Mesothelial cell of epicardium (in vitro differentiated cells): ENCODE data around the gene PIK3R6. TPM values are rescaled to one million over a fixed set of nuclear protein-coding genes. Genes with fewer than 3 reads are reported as not detected.

Experiments
- DNase-seq, 2 experiments: peaks; one replicate each; pipeline ENCODE4 v3.0.0; 2021; ENCODE audit warnings: low spot score in 2 of 2; ENCODE audit not compliant: unreplicated experiment in 2 of 2
- H3K27ac Mint-ChIP-seq: 2 replicates; pipeline ENCODE4 v1.8.0; 2021; ENCODE audit warnings: mixed read lengths
- H3K27me3 Mint-ChIP-seq: 2 replicates; pipeline ENCODE4 v1.8.0; 2021; ENCODE audit warnings: low read depth, mixed read lengths
- H3K36me3 Mint-ChIP-seq: 2 replicates; pipeline ENCODE4 v1.8.0; 2021; ENCODE audit warnings: mixed read lengths
- H3K4me1 Mint-ChIP-seq: 2 replicates; pipeline ENCODE4 v1.8.0; 2021; ENCODE audit warnings: mixed read lengths
- H3K4me3 Mint-ChIP-seq: 2 replicates; pipeline ENCODE4 v1.8.0; 2021; ENCODE audit warnings: mild to moderate bottlenecking, moderate library complexity, mixed read lengths
- H3K9me3 Mint-ChIP-seq: 2 replicates; pipeline ENCODE4 v1.8.0; 2021; ENCODE audit warnings: mixed read lengths
- total RNA-seq: library from RNA; stranded (reverse); gene quantifications from 3 replicates; pipeline ENCODE4 v1.2.1, GENCODE V29; 2021
- TF ChIP-seq, protein P1 (sequence below): fragments of 200-600 bp; sonication (generic); IDR thresholded peaks from one replicate; pipeline ENCODE4 v1.5.0; 2021; ENCODE audit warnings: antibody characterized with exemption; ENCODE audit not compliant: unreplicated experiment

Gene PIK3R6
- total RNA-seq, 1 donor from 2014 or later = not detected

DNA sequence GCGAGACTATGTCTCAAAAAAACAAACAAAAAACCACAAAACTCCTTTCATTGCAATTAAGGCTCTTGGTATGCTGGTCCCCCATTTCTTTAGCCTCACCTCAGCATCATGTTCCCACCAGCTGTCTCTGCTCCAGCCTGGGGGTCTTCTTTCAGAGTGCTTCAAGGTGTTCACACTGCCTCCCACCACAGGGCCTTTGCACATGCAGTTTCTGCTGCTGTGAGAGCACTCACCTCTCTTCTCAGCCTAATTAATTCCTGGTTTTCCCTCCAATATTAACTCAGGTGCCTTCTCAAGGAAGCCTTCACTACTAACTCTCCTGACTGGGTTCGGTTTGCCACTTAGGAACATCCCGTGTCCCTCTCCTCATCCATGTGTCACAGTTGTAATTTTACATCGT lies 15.9 kb upstream of the PIK3R6 start:
- H3K4me3 Mint-ChIP-seq = no peak overlapping the region
- H3K9me3 Mint-ChIP-seq = no peaks in the 10 kb centered on the region
- DNase-seq = no peak
- H3K27ac Mint-ChIP-seq = no peak overlapping the region
- no peaks in the 10 kb centered on the region for H3K4me1 Mint-ChIP-seq
- H3K36me3 Mint-ChIP-seq = no peaks in the 10 kb centered on the region
- peaks cover 2% of the 10 kb centered on the region for H3K27me3 Mint-ChIP-seq
- TF ChIP-seq, protein P1, sequence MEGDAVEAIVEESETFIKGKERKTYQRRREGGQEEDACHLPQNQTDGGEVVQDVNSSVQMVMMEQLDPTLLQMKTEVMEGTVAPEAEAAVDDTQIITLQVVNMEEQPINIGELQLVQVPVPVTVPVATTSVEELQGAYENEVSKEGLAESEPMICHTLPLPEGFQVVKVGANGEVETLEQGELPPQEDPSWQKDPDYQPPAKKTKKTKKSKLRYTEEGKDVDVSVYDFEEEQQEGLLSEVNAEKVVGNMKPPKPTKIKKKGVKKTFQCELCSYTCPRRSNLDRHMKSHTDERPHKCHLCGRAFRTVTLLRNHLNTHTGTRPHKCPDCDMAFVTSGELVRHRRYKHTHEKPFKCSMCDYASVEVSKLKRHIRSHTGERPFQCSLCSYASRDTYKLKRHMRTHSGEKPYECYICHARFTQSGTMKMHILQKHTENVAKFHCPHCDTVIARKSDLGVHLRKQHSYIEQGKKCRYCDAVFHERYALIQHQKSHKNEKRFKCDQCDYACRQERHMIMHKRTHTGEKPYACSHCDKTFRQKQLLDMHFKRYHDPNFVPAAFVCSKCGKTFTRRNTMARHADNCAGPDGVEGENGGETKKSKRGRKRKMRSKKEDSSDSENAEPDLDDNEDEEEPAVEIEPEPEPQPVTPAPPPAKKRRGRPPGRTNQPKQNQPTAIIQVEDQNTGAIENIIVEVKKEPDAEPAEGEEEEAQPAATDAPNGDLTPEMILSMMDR = no peak

DNA sequence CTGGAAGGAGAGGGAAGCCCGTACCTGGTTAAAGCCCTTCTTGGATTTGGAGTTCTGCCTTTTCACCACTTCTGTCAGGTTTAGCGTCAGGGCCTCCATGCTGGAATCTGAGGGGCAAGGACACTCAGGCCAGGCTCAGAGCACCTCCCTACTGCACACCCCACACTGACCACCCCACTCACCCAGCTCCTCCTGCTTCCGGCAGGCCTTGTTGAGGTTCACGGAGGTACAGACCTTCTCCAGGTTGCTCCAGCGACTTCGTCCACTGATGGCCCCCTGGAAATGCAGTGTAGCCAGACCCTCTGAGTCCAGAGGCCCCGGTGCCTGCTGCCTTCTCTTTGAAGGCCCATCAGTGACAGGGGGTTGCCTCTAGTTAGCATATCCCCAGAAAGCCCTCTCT lies 14.1 kb upstream of the PIK3R6 start:
- no peaks in the 10 kb centered on the region for H3K9me3 Mint-ChIP-seq
- DNase-seq = no peak
- no peak overlapping the region for H3K4me3 Mint-ChIP-seq
- H3K4me1 Mint-ChIP-seq = no peaks in the 10 kb centered on the region
- TF ChIP-seq, protein P1 = no peak
- H3K27me3 Mint-ChIP-seq = peaks cover 9% of the 10 kb centered on the region
- no peak overlapping the region for H3K27ac Mint-ChIP-seq
- no peaks in the 10 kb centered on the region for H3K36me3 Mint-ChIP-seq

DNA sequence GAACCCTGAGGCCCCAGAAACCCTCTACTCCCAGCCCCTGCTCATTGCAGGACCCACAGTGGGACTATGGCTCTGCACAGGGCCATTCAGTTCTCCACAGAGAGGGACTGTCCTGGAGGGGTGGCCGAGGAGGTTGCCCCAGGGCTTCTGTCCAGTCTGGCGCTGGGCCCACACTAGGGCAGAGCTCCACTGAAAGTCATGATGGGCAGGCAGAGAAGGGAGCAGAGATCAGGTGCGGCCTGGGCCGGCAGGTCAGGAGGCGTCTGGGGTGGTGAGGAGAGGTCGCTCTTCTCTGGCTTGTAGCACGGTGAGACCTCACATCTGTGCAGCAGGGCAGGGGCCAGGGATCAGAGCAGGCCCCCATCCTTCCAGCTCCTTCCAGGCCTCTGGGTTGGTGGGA lies 13.0 kb upstream of the PIK3R6 start:
- Mint-ChIP-seq H3K27me3 (peaks cover 9% of the 10 kb centered on the region), H3K36me3 (no peaks in the 10 kb centered on the region), H3K4me1 (no peaks in the 10 kb centered on the region), H3K4me3 (no peak overlapping the region), H3K9me3 (no peaks in the 10 kb centered on the region), H3K27ac (no peak overlapping the region)
- TF ChIP-seq, protein P1 = no peak
- DNase-seq = no peak

DNA sequence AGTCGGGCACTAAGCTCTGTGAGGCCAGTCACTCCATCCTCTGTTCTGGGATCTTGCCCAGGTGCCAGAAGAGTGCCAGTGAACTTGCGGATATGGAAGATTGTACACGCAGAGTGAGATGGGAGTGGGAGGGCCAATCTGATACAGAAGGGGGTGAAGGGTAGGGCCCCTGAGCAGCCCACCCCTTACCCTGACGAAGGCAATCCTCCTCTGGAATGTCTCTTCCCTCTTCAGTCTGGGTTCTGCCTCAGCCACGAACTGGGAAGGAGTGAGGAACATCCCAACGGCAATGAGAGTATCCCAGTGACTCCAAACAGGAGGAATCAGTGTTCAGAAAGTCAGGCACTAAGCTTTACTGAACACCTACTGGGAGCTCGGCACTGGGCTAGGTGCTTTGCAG lies 11.9 kb upstream of the PIK3R6 start:
- peaks cover 7% of the 10 kb centered on the region for H3K4me1 Mint-ChIP-seq
- TF ChIP-seq, protein P1 = no peak
- no peak overlapping the region for H3K4me3 Mint-ChIP-seq
- no peaks in the 10 kb centered on the region for H3K36me3 Mint-ChIP-seq
- no peak for DNase-seq
- H3K27me3 Mint-ChIP-seq = peaks cover 14% of the 10 kb centered on the region
- no peak overlapping the region for H3K27ac Mint-ChIP-seq
- H3K9me3 Mint-ChIP-seq = no peaks in the 10 kb centered on the region

DNA sequence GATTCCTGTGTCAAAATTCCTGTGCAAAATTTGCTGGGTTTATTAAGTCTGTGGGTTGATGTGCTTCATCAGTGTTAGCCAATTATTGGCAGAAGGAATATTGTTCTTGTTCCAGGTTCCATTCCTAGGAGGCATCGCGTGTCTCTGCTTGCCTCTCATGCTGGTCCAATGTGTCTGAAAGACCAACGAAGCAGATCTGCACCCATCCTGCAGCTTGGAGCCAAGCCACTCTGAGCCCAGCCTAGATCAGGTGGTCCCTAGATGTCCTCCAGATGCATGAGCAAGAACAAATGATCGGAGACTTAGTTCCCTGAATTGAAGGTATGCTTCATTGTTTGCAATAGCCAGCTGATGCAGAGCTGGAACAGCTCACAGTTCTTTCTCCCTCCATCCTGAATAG lies 10.5 kb upstream of the PIK3R6 start:
- Mint-ChIP-seq H3K4me3 (no peak overlapping the region), H3K27me3 (peaks cover 21% of the 10 kb centered on the region), H3K27ac (no peak overlapping the region), H3K9me3 (no peaks in the 10 kb centered on the region), H3K36me3 (no peaks in the 10 kb centered on the region), H3K4me1 (peaks cover 12% of the 10 kb centered on the region)
- TF ChIP-seq, protein P1 = no peak
- DNase-seq = no peak

DNA sequence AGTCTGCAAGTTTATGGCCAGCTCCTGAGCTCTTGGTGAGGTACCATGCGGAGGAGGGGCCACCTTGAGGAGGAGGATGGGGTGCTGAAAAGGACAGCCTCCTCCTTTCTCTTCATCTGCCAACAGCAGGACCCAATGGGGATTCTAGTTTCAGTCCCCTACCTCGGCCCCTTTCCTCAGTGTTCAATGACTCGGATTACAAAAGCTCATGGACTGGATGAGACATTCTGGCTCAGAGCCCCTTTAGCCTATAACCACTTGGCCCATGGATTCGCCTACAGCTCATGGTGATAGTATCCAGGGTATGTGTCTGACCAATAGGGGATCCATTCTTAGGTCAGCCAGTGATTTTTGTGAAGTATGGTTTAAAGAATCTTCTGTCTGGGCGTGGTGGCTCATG lies 8.5 kb upstream of the PIK3R6 start:
- H3K4me3 Mint-ChIP-seq = no peak overlapping the region
- peaks cover 12% of the 10 kb centered on the region for H3K4me1 Mint-ChIP-seq
- no peaks in the 10 kb centered on the region for H3K36me3 Mint-ChIP-seq
- no peaks in the 10 kb centered on the region for H3K9me3 Mint-ChIP-seq
- H3K27ac Mint-ChIP-seq = no peak overlapping the region
- peaks cover 25% of the 10 kb centered on the region for H3K27me3 Mint-ChIP-seq
- no peak for DNase-seq
- TF ChIP-seq, protein P1 = no peak
